Body of pancreas (tissue), 4 donors: ENCODE data around the gene HHATL. TPM values are rescaled to one million over a fixed set of nuclear protein-coding genes. Genes with fewer than 3 reads are reported as not detected.

Source experiments
- ATAC-seq: fragments of 150-250 bp; one replicate; pipeline ENCODE4 v1.9.1; 2016
- DNase-seq, 4 donors: peaks; one replicate each; pipeline ENCODE4 v3.0.0-alpha.2; 2019
- H3K27ac ChIP-seq, 4 donors: fragments of 200-600 bp; sonication (generic); 1 replicate in 3 of 4; 2 replicates in 1 of 4; pipeline versions ENCODE4 v1.5.1 to v1.6.1; 2016 to 2019; ENCODE audit warnings: mild to moderate bottlenecking in 1 of 4, mixed read lengths in 1 of 4, moderate library complexity in 1 of 4
- H3K27me3 ChIP-seq, 2 donors: fragments of 200-600 bp; sonication (generic); one replicate each; pipeline ENCODE4 v1.6.0; 2016; ENCODE audit warnings: mild to moderate bottlenecking in 1 of 2
- H3K36me3 ChIP-seq, 2 donors: fragments of 200-600 bp; sonication (generic); replicated peaks in 1 of 2; 2 replicates each; pipeline ENCODE4 v1.5.1; 2016; ENCODE audit warnings: low read depth in 2 of 2; ENCODE audit not compliant: insufficient read depth in 1 of 2
- H3K4me1 ChIP-seq: fragments of 200-600 bp; sonication (generic); one replicate; pipeline ENCODE4 v1.6.0; 2016
- H3K4me3 ChIP-seq, 2 donors: fragments of 200-600 bp; sonication (generic); 1 replicate in 1 of 2; 2 replicates in 1 of 2; pipeline ENCODE4 v1.5.1; 2016 to 2019
- H3K9me3 ChIP-seq, 3 donors: fragments of 200-600 bp; sonication (generic); 1 replicate in 2 of 3; 2 replicates in 1 of 3; pipeline ENCODE4 v1.5.1; 2016
- POLR2A ChIP-seq, 3 donors: fragments of 450-650 bp; IDR thresholded peaks; one replicate each; pipeline ENCODE4 v1.6.1; 2016; ENCODE audit warnings: antibody characterized with exemption in 3 of 3, mild to moderate bottlenecking in 2 of 3
- WGBS, 2 donors: methylation state at CpG; one replicate each; pipeline ENCODE4 v1.1.5; 2017; 5-methylcytosine and 5-hydroxymethylcytosine counted together
- intact Hi-C: fragments of 100-400 bp; cut with DNase I; formaldehyde crosslinking; loops from one replicate; pipeline ENCODE4 v1.15.1; 2023
- total RNA-seq, 2 donors: library from RNA; depleted of rRNA; stranded (reverse); fragments of >200 nt; gene quantifications; one replicate each; pipeline ENCODE4 v1.1.0, GENCODE V29; 2016
- TF ChIP-seq, protein P1 (sequence below), 7 experiments: fragments of 450-650 bp in 4 of 7; fragments of 200-600 bp in 3 of 7; sonication (generic) in 3 of 7; IDR thresholded peaks; one replicate each; pipeline ENCODE4 v1.5.1; 2016 to 2019; ENCODE audit warnings: antibody characterized with exemption in 7 of 7

The HHATL gene
- total RNA-seq, 2 donors from 2014 or later = 0.26 TPM; not detected in 1

- Histone ChIP-seq H3K36me3 (no peaks in the 10 kb centered on the region), H3K27me3 (no peaks in the 10 kb centered on the region), H3K4me1 (no peaks in the 10 kb centered on the region), H3K4me3 (no peak overlapping the region), H3K9me3 (no peaks in the 10 kb centered on the region), H3K27ac (no peak overlapping the region)
- ATAC-seq (no peak), DNase-seq (no peak)
- no peak for TF ChIP-seq POLR2A (IDR thresholded peaks at IDR 0.05)
- TF ChIP-seq, protein P1, sequence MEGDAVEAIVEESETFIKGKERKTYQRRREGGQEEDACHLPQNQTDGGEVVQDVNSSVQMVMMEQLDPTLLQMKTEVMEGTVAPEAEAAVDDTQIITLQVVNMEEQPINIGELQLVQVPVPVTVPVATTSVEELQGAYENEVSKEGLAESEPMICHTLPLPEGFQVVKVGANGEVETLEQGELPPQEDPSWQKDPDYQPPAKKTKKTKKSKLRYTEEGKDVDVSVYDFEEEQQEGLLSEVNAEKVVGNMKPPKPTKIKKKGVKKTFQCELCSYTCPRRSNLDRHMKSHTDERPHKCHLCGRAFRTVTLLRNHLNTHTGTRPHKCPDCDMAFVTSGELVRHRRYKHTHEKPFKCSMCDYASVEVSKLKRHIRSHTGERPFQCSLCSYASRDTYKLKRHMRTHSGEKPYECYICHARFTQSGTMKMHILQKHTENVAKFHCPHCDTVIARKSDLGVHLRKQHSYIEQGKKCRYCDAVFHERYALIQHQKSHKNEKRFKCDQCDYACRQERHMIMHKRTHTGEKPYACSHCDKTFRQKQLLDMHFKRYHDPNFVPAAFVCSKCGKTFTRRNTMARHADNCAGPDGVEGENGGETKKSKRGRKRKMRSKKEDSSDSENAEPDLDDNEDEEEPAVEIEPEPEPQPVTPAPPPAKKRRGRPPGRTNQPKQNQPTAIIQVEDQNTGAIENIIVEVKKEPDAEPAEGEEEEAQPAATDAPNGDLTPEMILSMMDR (IDR thresholded peaks at IDR 0.05) = no peak
- intact Hi-C loops = no loop called here
- WGBS, 2 donors = 37 to 48% methylated on average over 1 of the region's 1 CpG
Observed at GRCh38 chr3:42672515-42672914, 30.1 kb downstream of the HHATL start.

DNA sequence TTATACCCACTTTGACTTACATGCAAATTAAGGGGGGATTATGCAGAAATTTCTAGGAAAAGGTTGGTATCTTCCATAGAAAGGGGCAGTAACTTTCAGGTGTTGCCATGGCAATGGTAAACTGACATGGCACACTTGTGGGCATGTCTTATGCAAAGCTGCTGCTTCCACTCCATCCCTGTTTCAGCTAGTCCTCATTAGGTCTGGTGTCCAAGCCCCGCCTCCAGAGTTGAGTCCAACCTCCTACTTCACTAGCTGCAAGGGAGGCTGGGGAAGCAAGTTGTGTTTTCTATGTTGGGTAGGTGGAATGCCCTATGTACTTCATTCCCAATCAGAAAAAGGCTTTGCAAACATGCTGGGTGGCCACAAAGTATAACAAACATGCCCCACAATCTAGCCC lies 31.9 kb downstream of the HHATL start:
- no peaks in the 10 kb centered on the region for H3K9me3 ChIP-seq
- WGBS, 2 donors = 62 to 85% methylated on average over 1 of the region's 1 CpG
- DNase-seq (no peak), ATAC-seq (no peak)
- no peak overlapping the region for H3K27ac ChIP-seq
- no peak for TF ChIP-seq POLR2A (IDR thresholded peaks at IDR 0.05)
- TF ChIP-seq, protein P1 (IDR thresholded peaks at IDR 0.05) = no peak
- no peak overlapping the region for H3K4me3 ChIP-seq
- no peaks in the 10 kb centered on the region for H3K27me3 ChIP-seq
- H3K36me3 ChIP-seq = no peaks in the 10 kb centered on the region
- H3K4me1 ChIP-seq = no peaks in the 10 kb centered on the region
- intact Hi-C loops = no loop called here

GRCh38 chr3:42670051-42670576 lies 32.5 kb downstream of the HHATL start:
- WGBS, 2 donors = 61 to 78% methylated on average over 6 to 7 of the region's 7 CpGs
- TF ChIP-seq POLR2A (IDR thresholded peaks at IDR 0.05) = no peak
- TF ChIP-seq, protein P1 (IDR thresholded peaks at IDR 0.05) = no peak
- no peak for ATAC-seq

GRCh38 chr3:42668793-42669217 lies 33.8 kb downstream of the HHATL start:
- DNase-seq (no peak), ATAC-seq (no peak)
- WGBS, 2 donors = 74 to 83% methylated on average over 4 of the region's 4 CpGs
- Histone ChIP-seq H3K9me3 (no peaks in the 10 kb centered on the region), H3K4me3 (no peak overlapping the region), H3K27ac (no peak overlapping the region), H3K27me3 (no peaks in the 10 kb centered on the region), H3K4me1 (no peaks in the 10 kb centered on the region), H3K36me3 (no peaks in the 10 kb centered on the region)
- intact Hi-C loops = no loop called here
- no peak for TF ChIP-seq POLR2A (IDR thresholded peaks at IDR 0.05)
- TF ChIP-seq, protein P1 (IDR thresholded peaks at IDR 0.05) = no peak

More at GRCh38 chr3:42670051-42670576, 32.5 kb downstream of the HHATL start:
- Histone ChIP-seq H3K27me3 (no peaks in the 10 kb centered on the region), H3K4me1 (no peaks in the 10 kb centered on the region), H3K4me3 (no peak overlapping the region), H3K9me3 (no peaks in the 10 kb centered on the region), H3K36me3 (no peaks in the 10 kb centered on the region), H3K27ac (no peak overlapping the region)
- DNase-seq = no peak
- intact Hi-C loops = no loop called here

- DNase-seq (no peak), ATAC-seq (no peak)
- H3K4me3 ChIP-seq = no peak overlapping the region
- no peaks in the 10 kb centered on the region for H3K36me3 ChIP-seq
- TF ChIP-seq POLR2A (IDR thresholded peaks at IDR 0.05) = no peak
- TF ChIP-seq, protein P1 (IDR thresholded peaks at IDR 0.05) = no peak
- WGBS, 2 donors = 83 to 86% methylated on average over 2 of the region's 2 CpGs
- no peaks in the 10 kb centered on the region for H3K4me1 ChIP-seq
- H3K9me3 ChIP-seq = no peaks in the 10 kb centered on the region
- intact Hi-C loops = no loop called here
- H3K27ac ChIP-seq = no peak overlapping the region
- no peaks in the 10 kb centered on the region for H3K27me3 ChIP-seq
Observed at GRCh38 chr3:42668413-42668760, 34.2 kb downstream of the HHATL start.
